ENCODE results near the gene GRK5.
A peak's percentile ranks its signal among the peaks of the same experiment; 100 is the strongest.

GRK5 gene

GRCh38 chr10:119199231-119199992 lies 8.0 kb upstream of the GRK5 start:
- peak; percentile 78 for DNase-seq

- no peak for DNase-seq
Measured at GRCh38 chr10:119201233-119201632, 6.1 kb upstream of the GRK5 start.

- no peak for DNase-seq
Measured at GRCh38 chr10:119203006-119203405, 4.4 kb upstream of the GRK5 start.

- peak; percentile 18 for DNase-seq
Measured at GRCh38 chr10:119205894-119206602, 1.3 kb upstream of the GRK5 start.

DNA sequence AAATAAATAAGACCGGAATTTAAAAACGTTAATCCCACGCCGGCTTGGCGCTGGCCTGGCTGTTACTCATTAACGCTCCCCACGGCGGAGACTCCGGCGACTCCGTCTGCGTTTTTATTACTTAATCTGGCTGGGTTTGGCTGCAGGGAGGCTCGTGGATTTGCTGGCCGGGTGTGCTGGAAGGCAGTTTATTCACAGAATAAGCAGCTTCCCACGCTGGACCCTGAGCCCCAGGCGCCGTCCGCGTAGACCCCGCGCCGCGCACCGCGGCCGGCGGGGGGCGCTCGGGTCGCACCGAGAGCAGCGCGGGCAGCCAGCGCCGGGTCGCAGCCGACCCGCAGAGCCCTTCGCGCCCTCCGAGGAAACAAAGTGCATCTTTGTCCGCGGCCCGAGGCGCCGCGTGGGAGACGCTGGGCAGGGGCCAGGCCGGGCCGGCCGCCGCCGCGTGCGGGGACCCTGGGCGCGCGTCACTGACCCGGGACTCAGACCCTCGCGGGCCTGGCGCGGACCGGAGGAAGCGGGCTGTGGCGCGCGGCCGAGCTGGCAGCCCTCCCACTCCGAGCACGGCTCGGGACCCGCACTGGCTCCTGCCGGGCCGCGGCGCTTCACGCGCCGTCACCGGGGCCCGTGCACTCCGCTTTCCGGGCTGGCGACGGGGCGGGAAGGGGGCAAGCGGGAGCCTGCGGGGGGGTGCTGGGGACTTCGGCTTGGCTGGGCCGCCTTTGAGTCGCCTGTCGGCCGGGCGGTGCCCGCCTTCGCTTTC lies 587 bp upstream of the GRK5 start:
- no peak for DNase-seq

DNA sequence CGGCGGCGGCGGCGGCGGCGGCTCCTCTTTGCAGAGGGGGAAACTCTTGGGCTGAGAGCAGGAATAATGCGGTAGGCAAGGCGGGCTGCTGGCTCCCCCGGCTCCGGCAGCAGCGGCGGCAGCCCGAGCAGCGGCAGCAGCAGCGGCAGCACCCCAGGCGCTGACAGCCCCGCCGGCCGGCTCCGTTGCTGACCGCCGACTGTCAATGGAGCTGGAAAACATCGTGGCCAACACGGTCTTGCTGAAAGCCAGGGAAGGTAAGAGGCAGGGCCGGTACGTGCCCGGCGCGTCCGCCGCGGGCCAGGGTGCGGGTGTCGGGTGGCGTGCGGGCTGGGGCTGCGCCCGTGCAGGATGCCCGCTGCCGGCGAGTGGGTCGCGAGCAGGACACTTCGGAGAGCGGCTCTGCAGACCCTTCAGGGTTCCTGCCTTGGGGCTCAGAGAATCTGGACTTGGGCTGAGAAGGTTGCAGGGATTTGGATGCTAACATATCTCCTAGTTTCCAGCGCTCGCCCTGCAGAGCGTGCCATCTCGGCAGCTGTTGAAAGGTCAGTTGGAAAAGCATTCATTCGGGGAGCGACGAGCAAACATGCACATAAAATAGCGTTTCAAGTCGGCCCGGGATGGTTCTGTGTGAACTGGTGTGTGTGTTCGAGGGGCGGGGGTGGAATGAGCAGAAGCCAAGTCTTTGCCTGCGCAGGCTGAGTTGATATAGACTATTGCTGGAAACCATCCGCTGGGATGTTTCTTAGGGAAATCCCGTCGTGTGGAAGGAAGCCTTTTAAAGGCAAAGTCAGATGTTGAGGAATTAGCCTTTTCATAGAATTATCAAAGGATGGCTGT lies 562 bp downstream of the GRK5 start:
- no peak for DNase-seq

- no peak for DNase-seq
Measured at GRCh38 chr10:119208553-119208940, 1.2 kb downstream of the GRK5 start.

DNA sequence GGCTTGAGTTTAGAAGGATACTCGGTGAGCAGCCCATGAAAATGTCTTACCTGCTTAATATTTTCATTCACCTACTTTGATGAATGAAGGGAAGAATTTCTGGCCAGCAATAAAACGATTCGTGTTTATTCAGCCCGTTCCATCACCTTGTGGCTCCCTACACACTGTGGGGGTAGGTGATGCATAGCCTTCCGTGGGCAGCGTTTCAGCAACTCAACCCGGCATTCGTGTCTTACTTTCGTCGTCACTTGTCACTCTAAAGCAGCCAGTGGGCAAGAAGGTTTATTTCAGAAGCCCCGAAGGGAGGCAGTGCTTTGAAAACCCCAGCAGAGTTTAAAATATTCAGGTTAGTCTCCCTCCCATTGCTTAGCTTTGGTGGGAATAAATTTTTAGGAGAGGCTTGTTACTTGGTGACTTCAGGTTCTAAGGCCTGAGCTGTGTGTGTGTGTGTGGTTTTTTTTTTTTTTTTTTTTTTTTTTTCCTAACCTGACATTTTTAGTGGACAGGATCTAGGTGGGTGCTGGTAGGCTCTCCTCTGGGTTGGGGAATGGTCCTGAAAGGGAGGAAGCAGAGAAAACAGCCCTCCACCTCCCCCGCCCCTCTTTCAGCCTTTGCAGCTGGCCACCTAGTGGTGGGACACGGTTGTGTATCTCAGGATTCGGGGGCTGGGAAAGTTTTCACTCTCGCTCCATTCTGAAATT lies 1.8 kb downstream of the GRK5 start:
- DNase-seq: peak; percentile 47

GRCh38 chr10:119209736-119210355 lies 2.5 kb downstream of the GRK5 start:
- DNase-seq: no peak

DNA sequence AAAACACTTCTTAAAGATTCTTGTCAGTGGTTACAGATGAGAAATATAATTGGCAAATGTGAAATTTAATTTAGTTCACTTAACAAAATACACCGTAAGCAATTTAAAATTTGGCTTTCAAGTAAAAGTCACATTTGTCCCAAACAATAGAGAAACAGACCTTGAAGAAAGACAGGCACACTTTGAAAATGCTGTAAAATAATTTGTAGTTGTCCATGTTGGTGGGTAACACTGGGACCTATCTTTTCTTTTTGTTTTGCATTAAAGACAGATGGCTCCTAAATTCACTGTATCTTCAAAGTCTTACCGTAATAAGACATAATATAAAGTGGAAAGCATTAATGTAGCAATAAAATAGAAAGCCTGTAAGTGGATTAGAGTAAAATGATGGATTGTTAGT lies 3.3 kb downstream of the GRK5 start:
- DNase-seq: no peak

- DNase-seq: no peak
Measured at GRCh38 chr10:119211176-119211575, 3.8 kb downstream of the GRK5 start.

GRCh38 chr10:119211625-119212441 lies 4.5 kb downstream of the GRK5 start:
- no peak for DNase-seq

- DNase-seq: no peak
Measured at GRCh38 chr10:119215371-119215770, 8.0 kb downstream of the GRK5 start.

DNA sequence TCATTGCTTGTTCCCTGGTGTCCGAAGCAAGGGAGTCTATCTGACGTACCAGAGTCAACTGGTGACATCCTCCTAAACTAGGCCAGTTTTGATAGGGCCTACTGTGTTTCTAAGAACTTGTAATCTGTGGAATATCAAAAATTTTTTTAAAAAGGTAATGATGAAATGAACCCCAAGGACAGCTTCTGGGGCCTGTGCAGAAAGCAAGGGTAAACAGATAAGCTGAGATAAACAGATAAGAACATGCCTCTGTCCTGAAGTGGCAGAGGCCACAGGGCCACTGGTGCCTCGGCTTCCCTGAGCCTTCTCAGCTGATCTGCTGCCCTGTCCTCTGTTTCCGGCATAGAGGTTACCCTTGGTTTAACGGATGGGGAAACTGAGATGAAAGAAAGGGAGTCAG lies 8.8 kb downstream of the GRK5 start:
- DNase-seq: no peak

DNA sequence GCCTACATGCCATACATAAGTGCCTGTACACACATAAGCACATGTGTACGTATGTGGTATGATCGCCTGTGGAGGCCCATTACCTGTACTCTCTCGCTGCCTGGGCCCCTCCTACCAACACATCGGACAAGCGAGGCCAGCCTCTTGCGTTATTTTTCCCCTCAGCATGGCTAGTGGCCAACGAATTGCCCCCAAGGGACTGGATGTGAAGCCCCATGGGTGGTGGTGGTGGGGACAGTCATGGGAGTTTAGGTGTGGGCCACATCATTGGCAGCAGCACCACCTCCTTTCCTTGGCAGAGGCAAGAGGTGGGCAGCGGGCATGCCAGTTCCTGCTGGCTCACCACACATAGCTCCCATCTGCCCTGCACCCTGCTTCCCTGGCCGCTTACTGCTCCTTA lies 10.0 kb downstream of the GRK5 start:
- no peak for DNase-seq

- no peak for DNase-seq
Measured at GRCh38 chr10:119217991-119218490, 10.7 kb downstream of the GRK5 start.

DNA sequence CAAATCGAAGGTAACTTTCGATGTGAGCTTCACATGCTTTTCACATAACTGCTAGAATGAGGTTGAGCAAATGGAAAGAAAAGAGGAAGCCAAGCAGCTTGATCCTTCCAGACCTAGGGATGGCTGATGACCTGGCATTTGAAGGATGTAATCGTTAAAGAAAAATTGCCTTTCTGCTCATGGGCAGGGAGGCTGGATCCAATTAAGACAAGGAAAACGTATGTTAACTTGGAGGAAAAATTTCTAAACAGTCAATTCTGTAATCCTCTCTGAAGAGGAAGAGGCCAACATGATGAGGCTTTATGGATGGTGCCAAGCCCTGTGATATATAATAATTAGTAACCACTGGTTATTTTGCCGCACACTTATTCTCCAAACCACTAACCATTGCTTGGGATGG lies 12.5 kb downstream of the GRK5 start:
- DNase-seq: no peak

GRCh38 chr10:119221201-119221600 lies 13.8 kb downstream of the GRK5 start:
- DNase-seq: no peak

DNA sequence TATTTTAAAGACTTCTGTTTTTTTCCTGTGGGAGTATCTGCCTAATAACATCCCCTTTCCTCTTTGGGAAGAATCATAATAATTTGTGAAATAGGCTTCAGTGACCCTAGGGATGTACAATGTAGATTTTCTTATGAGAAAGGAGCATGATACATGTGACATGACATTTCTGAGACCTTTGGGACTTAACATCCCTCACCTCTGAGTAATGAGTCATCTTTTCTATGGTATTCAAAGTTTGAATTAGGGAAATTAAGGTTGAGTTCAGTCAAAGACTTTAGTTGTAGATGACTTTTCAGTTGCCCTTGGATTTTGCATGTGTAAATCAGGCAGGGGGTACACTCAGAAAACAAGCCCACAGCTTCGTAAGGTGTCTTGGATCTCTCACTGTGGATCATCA lies 14.3 kb downstream of the GRK5 start:
- no peak for DNase-seq

GRCh38 chr10:119222537-119222936 lies 15.2 kb downstream of the GRK5 start:
- DNase-seq: no peak

DNA sequence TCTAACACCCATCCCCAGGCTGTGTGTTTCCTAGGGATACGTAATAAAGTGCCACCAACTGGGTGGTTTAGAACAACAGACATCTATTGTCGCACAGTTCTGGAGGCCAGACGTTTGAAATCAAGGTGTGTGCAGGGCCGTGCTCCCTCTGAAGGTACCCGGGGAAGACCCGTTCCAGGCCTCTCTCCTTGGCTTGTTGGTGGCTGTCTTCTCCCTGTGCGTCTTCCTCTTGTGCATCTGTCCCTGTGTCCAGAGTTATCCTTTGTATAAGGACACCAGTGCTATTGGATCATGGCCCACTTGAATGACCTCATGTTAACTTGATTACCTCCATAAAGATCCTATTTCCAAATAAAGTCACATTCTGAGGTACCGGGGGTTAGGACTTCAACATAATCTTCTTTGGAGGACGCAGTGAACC lies 15.6 kb downstream of the GRK5 start:
- DNase-seq: no peak
